Hematopoietic multipotent progenitor cell (in vitro differentiated cells): ENCODE data around the gene P4HA2. TPM values are rescaled to one million over a fixed set of nuclear protein-coding genes. Genes with fewer than 3 reads are reported as not detected.
A peak's percentile ranks its signal among the peaks of the same experiment; 100 is the strongest.

Source experiments
- DNase-seq, 3 donors: peaks; one replicate each; pipeline ENCODE4 v3.0.0-alpha.2; 2011 to 2015; ENCODE audit warnings: low read depth in 2 of 3, low spot score in 2 of 3
- total RNA-seq: library from RNA; depleted of rRNA; stranded (reverse); fragments of >200 nt; gene quantifications from one replicate; pipeline ENCODE4 v1.2.3, GENCODE V29; 2012

The P4HA2 gene
- total RNA-seq, 1 donor, result 0.54 TPM

DNA sequence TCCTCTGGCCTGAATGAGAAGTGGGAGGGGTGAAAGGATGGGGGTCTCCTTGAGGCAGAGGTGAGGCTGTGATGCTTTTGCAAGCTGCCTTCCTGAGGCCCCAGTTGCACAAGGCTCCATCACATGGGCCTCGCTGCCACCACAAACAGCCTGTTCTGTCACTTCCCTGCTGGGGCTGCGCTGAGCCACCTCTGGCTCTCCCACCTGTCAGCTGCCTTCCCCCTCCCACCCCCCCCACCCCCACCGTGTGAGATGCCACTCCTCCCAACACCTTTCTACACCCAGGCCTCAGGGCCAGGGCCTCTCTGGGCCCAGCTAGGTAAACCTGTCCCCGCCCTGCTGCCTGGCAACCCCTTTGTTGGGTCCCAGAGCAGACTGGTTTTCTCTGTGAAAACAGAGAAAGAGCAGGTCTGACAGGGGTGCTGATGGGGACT, 25.4 kb upstream of the P4HA2 start:
- no peak for DNase-seq

DNA sequence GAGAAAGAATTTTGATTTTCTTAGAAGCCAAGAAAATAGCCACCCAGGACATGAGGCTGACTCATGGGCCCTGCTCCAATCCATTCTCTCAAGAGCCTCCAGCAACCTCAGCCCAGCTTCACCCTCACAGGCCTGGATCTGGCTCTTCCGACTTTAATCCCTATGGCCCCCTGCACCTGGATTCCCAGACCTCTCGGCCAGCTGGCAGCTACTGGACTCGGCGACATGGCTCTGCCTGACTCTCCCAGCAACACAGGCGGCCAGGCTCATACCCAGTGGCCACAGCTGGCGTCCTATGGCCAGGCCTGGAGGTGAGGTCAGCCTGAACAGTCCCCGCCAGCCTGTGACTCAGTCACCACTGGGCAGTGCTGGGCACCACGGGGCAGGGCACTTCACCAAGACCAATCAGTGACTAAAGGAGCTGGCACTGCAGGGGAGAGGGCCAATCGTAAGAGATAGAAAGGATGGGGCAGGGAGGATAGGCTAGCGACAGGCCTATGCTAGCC, 23.6 kb upstream of the P4HA2 start:
- no peak for DNase-seq

DNA sequence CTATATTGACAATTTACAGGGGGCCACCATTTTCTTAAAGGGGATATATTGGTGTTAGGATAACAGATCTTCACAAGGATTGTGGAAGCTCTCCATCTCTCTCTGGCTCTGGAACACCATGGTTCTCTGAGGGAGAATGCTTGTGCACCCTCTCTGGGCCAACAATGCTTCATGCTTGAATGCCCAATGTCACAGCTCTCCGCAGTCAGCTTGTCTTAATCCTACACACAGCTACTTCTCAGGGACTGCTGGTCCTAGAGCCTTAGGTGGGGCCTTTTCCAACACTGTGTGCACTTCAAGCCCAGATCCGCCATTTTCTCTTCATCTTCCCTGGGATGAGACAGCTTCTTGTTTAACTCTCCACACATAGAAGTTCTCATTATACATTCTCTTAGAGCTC, 22.9 kb upstream of the P4HA2 start:
- DNase-seq, result no peak

DNA sequence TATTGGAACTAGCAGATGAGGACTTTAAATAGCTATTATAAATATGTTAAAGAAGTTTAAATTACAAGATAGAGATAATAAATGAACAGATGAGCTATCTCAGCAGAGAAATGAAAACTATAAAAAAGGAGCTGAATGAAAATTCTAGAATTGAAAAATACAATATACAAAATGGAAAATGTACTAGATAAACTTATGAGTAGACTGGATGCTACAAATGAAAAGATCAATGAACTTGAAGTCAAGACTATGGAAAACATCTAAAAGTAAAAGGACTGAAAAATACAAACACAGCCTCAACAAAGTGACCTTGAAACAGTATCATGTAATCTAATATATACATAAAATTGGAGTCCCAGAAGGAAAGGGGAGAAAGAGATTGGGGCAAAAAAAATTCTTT, 19.2 kb upstream of the P4HA2 start:
- no peak for DNase-seq

DNA sequence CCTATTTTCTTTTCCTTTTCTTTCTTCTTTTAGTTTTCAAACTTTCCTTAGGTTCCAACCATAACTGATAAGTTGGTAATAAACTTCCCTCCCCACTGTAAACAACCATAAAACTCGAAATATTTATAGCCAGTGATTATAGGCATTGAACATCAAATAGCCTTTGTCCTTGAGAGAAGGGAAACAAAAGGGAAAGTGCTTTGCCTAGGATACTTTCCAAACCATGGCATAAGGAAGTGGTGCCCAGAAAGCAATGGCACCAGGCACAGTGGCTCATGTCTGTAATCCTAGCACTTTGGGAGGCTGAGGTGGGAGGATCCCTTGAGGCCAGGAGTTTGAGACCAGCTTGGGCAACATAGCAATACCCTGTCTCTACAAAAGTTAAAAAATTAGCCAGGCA, 17.9 kb upstream of the P4HA2 start:
- DNase-seq, result no peak

DNA sequence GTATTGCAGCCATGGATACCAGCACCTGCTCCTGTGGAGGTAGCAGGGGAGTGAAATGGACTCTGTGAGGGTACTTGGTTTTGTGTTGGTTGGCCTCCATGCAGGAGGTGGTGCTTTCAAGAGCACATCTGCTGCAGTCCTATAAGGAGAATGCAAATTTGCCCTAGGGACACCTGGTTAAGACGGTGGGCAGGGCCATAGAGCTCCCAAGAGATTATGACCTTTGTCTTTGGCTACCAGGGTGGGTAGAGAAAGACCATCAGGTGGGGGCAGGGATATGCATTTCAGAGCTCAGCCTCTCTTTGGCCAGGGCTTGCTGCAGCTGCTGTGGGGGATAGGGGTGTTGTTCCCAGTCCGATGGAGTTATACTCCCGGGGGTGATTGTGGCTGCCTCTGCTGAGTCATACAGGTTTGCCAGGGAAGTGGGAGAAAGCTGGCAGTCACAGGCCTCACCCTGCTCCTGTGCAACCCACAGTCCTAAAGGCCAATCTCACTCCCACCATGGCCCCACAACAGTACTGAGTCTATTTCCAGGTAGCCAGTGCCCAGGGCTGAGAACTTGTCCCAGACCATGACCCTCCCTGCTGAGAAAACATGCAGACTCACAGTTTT, 15.8 kb upstream of the P4HA2 start:
- DNase-seq, result no peak

DNA sequence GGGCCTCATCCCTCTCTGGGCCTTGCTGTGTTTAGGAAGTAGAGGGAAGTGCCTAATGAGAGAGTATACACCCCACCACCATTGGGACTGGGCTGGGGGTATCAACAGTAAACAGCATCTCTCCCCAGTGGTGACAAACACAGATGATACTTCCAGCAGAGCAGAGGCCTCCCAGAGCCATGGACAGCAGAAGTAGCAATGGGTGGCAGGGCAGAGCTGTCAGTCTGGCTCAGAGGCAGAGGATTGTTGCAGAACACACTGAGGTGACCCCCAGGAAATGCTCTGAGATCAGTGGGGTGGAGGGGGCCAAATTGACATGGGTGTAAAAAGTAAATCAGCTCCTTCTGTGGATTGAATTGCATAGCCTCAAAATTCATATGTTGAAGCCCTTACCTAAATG, 12.1 kb upstream of the P4HA2 start:
- DNase-seq, result no peak

DNA sequence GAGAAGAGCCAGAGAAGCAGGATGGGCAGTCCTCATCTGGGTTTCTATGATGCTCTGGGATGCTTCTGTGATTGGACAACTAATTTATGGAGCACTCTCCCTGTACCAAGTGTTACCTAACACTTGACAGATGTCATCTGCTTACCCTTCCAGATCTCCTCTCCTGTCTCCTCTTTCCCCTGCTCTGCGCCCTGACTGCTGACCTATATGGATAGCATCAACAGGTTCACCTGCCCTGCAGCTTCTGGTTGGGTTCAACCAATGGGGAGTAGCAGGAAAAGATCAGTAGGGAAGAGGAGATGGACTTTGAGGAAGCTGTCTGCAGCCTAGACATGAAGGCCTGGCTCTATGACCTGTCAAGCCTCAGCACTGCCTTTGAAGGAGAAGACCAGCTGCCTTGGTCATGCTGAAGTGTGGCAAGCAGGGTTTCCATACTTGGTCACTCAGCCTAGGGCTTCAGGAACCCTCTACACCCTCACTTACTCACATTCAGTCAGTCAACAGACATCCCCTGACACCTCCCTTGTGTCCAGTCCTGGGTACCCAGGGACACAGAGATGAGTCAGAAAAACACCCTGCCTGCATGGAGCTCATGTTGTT, 11.3 kb upstream of the P4HA2 start:
- DNase-seq, result no peak

DNA sequence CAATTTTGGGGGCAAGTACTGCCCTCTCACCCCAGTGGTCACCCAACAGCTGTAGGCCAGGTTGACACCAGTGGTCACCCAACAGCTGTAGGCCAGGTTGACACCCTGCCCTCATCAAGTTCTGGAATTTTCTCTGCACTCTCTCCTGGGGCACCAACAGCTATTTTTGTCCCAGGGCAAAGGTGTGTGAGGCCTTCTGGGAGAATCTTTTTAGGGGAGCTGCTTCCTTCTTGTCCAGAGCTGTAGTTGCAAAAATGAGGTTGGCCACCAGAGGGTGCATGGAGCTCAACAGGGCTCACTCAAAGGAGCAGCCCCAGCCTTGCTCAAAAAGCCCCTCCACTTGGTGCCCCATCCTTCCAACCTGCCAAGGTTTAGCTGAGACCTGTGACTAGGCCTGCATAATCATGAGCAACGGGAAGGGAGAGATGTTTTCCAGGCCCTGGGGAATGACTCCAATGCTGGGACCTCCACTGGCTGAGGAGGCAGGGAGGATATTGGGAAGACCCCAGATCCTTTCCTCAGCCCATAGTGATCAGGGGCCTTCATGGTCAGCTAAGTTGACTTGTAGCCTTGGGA, 10.6 kb upstream of the P4HA2 start:
- peak; percentile 17 to 85 (median 72) for DNase-seq

DNA sequence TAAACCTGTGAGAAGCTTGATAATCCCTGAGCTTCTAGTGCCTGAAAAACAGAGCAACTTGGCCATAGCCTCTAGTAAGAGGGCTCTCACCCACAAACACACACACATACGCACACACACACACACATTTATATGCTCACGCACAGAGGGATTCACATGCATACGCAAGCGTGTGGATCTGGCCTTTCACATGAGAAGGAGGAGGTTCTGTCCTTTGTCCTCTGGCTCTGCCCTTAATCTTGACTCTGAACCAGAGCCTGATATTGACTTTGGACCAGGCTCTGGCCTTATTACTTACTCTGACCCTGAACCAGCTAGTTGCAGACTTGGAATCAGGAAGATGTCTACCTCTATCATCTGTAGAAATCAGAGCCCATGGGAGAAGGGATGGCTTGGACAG, 10.0 kb upstream of the P4HA2 start:
- DNase-seq, result no peak

DNA sequence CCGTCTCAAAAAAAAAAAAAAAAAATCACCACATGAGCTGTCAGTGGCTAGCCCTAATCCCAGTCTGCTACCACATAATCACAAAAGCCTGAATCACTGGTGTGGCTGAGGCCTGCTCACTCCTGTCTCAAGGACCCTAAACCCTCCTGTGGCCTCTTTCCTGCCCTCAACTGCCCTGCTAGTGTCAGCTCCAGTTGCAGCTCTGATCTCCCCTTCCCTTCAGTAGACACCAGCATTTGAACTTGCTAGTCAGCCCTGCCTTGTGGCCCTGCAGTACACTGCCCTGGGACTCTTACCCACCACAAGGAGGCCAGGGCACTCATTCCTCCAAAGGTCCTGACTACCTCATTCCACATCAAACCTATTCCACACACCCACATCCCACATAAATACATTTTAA, 9.5 kb upstream of the P4HA2 start:
- DNase-seq, result no peak

DNA sequence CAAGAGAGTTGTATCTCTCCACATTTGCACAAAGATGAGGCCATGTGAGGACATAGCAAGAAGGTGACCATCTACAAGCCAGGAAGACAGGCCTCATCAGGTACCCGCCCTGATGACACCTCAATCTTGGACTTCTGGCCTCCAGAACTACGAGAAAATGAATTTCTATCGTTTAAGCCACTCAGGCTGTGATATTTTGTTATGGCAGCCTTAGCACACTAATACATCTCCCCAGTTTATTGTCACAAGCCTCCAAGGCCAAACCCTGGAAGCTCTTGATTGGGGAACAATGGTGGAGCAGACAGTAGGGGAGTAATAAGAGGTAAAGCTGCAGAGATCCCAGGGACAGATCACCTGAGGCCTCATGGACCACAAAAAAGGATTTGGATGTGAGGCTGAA, 7.7 kb upstream of the P4HA2 start:
- DNase-seq, result no peak

DNA sequence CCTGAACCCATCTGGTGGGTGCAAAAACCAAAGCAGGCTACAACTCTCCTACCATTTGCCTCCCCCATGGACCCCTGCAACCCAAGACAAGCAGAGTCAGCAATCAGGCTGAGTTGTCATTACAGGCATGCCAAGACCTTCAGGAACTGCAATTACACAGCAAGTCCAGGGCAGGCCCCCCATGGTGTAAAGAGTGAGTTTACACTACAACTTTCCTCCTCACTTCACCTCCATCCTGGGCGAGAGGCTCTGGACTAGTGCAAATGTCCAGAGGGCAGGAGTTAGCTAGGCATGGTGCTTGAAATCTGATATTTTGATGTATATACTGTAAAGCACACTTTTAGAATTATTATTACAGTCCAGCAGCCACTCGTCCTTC, 7.0 kb upstream of the P4HA2 start:
- DNase-seq, result no peak

DNA sequence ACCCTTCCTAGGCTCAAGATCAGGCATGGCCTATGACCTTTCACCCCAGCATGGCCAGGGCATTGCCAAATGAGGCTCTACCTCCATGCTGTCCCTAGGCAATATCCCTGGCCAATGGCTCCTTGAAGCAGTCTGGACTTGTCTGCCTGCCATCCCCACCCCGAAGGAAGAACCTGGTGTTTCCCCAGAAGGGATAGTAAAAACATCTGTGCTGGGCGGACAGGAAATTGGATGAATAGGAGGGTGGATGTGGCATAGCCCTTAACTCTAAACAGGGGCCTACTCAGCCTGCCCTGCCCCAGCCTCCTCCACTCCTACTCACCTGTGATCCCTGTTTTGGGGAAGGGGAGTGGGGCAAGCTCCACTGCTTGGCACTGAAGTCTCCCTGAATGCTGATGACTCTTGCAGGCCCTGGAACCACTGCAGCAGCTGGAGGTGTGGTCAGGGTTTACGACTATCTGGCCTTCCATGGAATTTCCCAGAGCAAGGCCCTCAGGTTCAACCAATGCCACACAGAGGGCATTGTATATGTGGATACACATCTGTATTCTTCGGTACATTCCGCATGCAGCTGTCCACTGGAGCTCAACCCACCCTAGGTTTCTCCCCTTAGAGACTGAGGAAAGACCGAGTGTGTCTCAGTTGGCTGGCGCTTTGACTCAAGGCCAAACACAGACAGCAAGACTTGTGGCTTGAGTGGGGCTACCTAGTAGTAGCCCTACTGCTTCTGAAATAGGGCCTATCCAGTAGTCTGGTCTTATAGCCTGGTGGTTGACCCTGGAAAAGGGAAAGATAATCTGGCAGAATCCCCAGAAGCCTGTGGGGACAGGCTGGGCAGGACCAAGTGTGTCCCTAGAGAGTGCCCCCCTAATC, 6.4 kb upstream of the P4HA2 start:
- DNase-seq, result no peak

DNA sequence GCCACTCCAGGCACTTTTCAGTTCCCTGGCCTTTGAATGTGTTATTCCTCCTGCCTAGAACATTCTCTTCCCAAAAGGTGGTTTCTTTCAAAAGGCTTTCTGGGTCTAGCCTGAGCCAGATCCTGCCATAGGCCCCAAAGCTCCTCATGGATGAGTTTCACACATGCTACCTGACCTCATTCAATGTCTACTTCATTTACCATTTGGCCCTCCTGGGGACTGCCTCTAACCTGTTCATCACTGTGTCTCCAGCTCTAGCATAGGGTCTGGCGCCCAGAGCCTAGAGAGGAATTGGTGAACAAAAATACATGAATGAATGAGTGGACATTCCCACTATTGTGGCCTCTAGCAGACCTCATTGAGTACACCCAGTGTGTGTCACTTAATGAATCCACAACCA, 5.4 kb upstream of the P4HA2 start:
- no peak for DNase-seq

DNA sequence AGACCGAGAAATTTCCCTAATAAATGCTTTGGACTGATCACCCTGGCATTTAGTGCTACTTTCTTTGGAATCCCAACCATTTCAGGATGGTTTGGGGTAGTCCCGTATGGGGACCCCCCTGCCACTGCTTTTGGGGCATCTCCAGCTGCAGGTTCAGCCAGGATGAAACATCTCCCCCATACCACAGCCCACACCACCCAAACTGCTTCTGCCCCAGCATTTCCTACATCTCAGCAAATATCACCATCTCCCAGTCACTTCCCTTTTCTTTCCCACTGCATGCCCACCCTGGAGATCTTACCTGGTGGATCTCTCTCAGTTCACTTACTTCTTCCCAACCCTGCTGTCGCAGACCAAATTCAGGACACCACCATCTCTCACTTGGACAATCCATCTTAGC, 4.8 kb upstream of the P4HA2 start:
- DNase-seq, result no peak

DNA sequence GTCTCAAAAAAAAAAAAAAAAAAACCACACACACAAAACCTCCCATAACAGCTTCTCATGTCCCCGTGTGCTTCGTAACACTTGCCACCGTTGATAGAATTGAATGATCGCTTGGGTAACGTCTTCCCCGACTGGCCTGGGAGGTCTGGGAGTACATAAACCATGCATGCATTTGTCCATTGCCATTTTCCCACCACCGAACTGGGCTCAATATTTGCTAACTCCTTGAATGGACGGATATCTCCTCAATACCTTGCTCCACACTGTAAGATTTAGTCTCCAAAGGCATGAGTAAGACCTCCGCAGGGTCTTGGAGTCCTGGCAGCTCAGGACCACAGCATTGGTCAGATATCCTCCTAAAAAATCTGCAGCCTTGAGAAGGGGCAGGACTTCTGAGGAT, 3.2 kb upstream of the P4HA2 start:
- DNase-seq, result no peak

DNA sequence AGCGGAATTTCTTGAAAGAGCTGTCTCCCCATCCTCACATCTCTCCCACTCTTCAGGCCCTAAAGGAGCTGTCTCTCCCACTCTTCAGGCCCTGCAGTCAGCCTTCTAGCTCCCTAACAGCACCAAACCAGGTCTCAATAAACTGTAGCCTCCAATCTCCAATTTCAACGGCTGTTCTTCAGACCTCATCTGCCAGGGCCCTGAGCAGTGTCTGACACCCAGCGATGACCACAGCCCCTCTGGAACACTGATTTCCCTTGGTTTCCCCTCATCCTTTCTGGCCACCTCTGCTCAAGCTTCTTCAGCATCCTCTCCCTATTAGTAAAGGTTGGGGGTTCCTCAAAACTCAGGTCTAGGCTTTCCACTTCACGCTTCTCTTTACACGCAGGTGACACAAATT, 1.6 kb upstream of the P4HA2 start:
- DNase-seq, result no peak

DNA sequence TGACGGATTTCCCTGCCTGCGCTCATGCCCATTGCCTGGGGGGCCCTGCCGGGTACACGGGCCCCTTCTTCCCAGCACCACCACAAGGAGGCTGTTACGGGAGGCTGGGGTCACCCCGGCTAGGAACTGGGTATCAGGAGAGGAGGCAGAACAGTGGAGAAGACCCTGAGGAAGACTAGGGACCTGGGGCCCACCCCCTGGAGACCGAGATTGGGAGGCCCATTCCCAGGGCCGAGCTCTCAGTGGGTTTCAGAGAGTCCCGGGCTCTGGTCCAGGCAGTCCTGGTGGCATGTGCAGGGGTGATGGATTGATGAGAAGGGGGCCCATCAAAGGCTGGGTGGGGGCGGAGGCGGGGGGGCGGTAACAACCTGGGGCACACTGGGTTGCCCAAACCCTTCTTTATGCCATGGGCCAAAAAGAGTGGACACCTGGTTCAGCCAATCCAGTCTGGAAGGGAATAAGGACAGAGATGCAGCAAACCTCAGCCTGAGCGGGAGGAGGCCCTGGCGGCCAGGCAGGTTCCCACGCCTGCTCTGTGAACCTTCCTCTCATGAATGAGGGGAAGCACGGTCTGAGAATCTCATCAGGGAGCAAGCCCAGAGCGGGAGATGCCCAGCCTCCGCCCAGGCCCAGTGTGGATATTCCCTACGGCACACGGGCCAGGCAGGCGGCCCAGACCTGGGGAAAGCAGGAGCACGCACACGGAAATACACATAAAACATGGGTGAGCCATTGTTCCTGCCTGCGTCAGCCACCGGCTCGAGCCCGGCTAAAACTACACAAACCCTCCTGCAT, 785 bp upstream of the P4HA2 start:
- no peak for DNase-seq

DNA sequence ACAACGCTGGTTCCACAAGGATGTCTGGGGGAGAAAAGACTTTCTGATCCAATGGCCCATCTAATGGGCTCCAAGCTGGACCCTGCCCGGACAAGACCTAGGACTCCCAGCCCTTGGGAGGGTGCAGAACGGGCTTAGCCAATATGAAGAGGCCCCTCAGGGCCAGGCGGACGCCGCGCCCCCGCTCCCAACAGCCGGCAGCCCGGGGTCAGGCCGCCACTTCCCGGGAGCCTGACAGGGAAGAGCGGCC, 493 bp downstream of the P4HA2 start:
- no peak for DNase-seq
